Measurements from ENCODE around the gene CCL19. TPM values are rescaled to one million over a fixed set of nuclear protein-coding genes. Genes with fewer than 3 reads are reported as not detected.
A peak's percentile ranks its signal among the peaks of the same experiment; 100 is the strongest.

Gene CCL19
- total and polyA plus RNA-seq, 2 donors (not counting 3 experiments of a cell fraction or from before 2014, with no cell fraction given) = not detected

DNA sequence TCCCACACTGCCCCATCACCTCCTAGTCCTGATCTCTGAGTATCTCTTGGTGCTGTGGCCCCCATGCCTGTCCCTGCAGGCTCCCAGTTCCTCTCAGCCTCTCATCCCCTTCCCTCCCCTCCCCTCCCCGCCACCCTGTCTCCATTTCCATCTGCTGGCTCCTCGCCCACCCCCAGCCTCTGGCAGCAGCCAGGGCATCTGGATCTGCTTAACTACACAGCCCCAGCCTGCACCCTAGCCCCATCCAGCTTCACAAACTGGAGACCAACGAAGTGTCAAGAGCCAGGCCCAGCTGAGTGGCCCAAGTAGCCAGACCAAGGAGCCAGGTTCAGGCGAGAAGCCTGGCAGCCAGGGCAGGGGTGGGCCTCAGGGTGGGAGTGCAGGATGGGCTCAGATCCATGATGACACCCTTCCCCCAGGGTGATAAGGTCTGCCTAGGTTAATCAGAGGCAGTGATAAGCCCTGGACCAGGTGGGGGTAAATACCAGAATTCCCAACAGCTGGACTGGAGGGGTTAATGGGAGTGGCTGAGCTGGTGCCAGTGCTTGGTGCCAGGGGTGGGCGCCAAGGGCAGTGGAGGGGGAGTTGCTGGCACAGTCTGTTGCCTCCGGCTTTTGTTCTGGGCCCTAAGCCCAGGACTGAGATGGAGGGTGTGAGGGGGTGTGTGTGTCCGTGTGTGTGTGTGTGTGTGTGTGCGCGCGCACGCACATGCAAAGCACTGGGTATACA, 36.6 kb downstream of the CCL19 start:
- CTCF ChIA-PET = interaction anchor here (2.2 kb wide), 1 partner anchor 10 kb away, joined by 7 read pairs; no protein-coding TSS in a partner anchor
- Histone ChIP-seq H3K27ac (ENCODE audit: insufficient read depth, low read depth, low read length) (no peak overlapping the region), H3K9ac (replicated peaks; ENCODE audit: extremely low read depth, insufficient read depth, low read length) (no peak overlapping the region), H3K4me3 (replicated peaks in 1 of 3; ENCODE audit: insufficient read depth in 1 of 3, low read depth in 1 of 3, low read length in 3 of 3) (no peak overlapping the region), H3K9me3 (replicated peaks; ENCODE audit: control insufficient read depth, insufficient read depth, low read length) (no peaks in the 10 kb centered on the region), H3K4me2 (ENCODE audit: insufficient read depth, low read length) (no peak overlapping the region), H4K20me1 (replicated peaks; ENCODE audit: control insufficient read depth, extremely low read depth, insufficient read depth, low read length) (no peaks in the 10 kb centered on the region), H3K36me3 (ENCODE audit: control insufficient read depth in 2 of 2, extremely low read depth in 1 of 2, insufficient read depth in 2 of 2, low read length in 2 of 2) (peaks cover 0 to 2% of the 10 kb centered on the region in 2 experiments), H3K9me1 (replicated peaks; ENCODE audit: control insufficient read depth, extremely low read depth, insufficient read depth, low read length) (no peaks in the 10 kb centered on the region), H3K79me2 (ENCODE audit: control insufficient read depth, insufficient read depth, low read length) (no peaks in the 10 kb centered on the region), H3K27me3 (ENCODE audit: control insufficient read depth in 2 of 2, insufficient read depth in 2 of 2, low read length in 2 of 2) (no peaks in the 10 kb centered on the region), H2AFZ (ENCODE audit: low read depth, low read length) (no peak overlapping the region), H3K4me1 (ENCODE audit: control insufficient read depth, extremely low read depth, insufficient read depth, low read length) (peaks cover 23% of the 10 kb centered on the region)
- DNase-seq (ENCODE audit: low read depth, low spot score) (peak; percentile 36), FAIRE-seq (no peak)
- dilution Hi-C loops (cut with MboI; ENCODE audit: extremely low pct_ligation_motif_present, low sequenced_read_pairs) (no loop called here), intact Hi-C loops (cut with micrococcal nuclease) (no loop called here)
- TF ChIP-seq JUN (IDR thresholded peaks at IDR 0.05; ENCODE audit: borderline replicate concordance, insufficient read depth, insufficient read length, low read depth) = no peak
- TF ChIP-seq POLR2AphosphoS5 (IDR thresholded peaks at IDR 0.05; ENCODE audit: insufficient read depth, low read depth, low read length) = no peak
- no peak for TF ChIP-seq EZH2 (IDR thresholded peaks at IDR 0.05; ENCODE audit: borderline replicate concordance, low read depth, low read length, severe bottlenecking)
- TF ChIP-seq GATA2 (IDR thresholded peaks at IDR 0.05; ENCODE audit: insufficient read depth, insufficient read length, low read depth, low read length) = no peak
- TF ChIP-seq MYC (IDR thresholded peaks at IDR 0.05; ENCODE audit: low read depth, low read length) = no peak
- TF ChIP-seq POLR2A (IDR thresholded peaks at IDR 0.05; ENCODE audit: low read depth, low read length) = no peak
- TF ChIP-seq FOS (IDR thresholded peaks at IDR 0.05; ENCODE audit: borderline replicate concordance, insufficient read depth, low read length) = no peak
- TF ChIP-seq, protein P1, sequence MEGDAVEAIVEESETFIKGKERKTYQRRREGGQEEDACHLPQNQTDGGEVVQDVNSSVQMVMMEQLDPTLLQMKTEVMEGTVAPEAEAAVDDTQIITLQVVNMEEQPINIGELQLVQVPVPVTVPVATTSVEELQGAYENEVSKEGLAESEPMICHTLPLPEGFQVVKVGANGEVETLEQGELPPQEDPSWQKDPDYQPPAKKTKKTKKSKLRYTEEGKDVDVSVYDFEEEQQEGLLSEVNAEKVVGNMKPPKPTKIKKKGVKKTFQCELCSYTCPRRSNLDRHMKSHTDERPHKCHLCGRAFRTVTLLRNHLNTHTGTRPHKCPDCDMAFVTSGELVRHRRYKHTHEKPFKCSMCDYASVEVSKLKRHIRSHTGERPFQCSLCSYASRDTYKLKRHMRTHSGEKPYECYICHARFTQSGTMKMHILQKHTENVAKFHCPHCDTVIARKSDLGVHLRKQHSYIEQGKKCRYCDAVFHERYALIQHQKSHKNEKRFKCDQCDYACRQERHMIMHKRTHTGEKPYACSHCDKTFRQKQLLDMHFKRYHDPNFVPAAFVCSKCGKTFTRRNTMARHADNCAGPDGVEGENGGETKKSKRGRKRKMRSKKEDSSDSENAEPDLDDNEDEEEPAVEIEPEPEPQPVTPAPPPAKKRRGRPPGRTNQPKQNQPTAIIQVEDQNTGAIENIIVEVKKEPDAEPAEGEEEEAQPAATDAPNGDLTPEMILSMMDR (IDR thresholded peaks at IDR 0.05; ENCODE audit: extremely low read depth in 1 of 2, insufficient read depth in 1 of 2, low read depth in 1 of 2, low read length in 2 of 2) = no peak
- TF ChIP-seq, protein P2, sequence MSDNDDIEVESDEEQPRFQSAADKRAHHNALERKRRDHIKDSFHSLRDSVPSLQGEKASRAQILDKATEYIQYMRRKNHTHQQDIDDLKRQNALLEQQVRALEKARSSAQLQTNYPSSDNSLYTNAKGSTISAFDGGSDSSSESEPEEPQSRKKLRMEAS (IDR thresholded peaks at IDR 0.05; ENCODE audit: insufficient read depth, insufficient read length) = no peak
- BruUV-seq (replicated peaks) = no TSS peak
- POLR2A ChIA-PET = interaction anchor here (0.6 kb wide), 1 partner anchor 1966 kb away, joined by 7 read pairs; no protein-coding TSS in a partner anchor

All from endothelial cell of umbilical vein (primary cell).